Measurements from ENCODE around the gene PLA2G4D.

The PLA2G4D gene

GRCh38 chr15:42065468-42065867 lies 28.9 kb downstream of the PLA2G4D start:
- TF ChIP-seq CSDC2 (CRISPR knock-in tag; IDR thresholded peaks at IDR 0.05), result no peak

GRCh38 chr15:42065033-42065432 lies 29.3 kb downstream of the PLA2G4D start:
- no peak; the same call in 2 of the 3 replicates for ATAC-seq
- TF ChIP-seq OSR1 (CRISPR knock-in tag; IDR thresholded peaks at IDR 0.05) (no peak), CSRNP3 (CRISPR knock-in tag; IDR thresholded peaks at IDR 0.05) (no peak), GLIS3 (CRISPR knock-in tag; IDR thresholded peaks at IDR 0.05) (no peak), CSDC2 (CRISPR knock-in tag; IDR thresholded peaks at IDR 0.05) (no peak), ESRRG (CRISPR knock-in tag; IDR thresholded peaks at IDR 0.05) (no peak), ZFP30 (CRISPR knock-in tag; IDR thresholded peaks at IDR 0.05) (no peak), ZNF70 (CRISPR knock-in tag; IDR thresholded peaks at IDR 0.05) (no peak), TSHZ2 (CRISPR knock-in tag; IDR thresholded peaks at IDR 0.05) (no peak), ISL1 (CRISPR knock-in tag; IDR thresholded peaks at IDR 0.05) (no peak), ZC3H10 (CRISPR knock-in tag; IDR thresholded peaks at IDR 0.05) (no peak), TCF4 (CRISPR knock-in tag; IDR thresholded peaks at IDR 0.05; ENCODE audit: borderline replicate concordance) (no peak), SNAI2 (CRISPR knock-in tag; IDR thresholded peaks at IDR 0.05) (no peak), ZNF565 (CRISPR knock-in tag; conservative IDR thresholded peaks at IDR 0.05; ENCODE audit: low read depth) (no peak), PATZ1 (CRISPR knock-in tag; IDR thresholded peaks at IDR 0.05; ENCODE audit: borderline replicate concordance) (no peak), ZFP3 (CRISPR knock-in tag; IDR thresholded peaks at IDR 0.05) (no peak), CREB5 (CRISPR knock-in tag; IDR thresholded peaks at IDR 0.05; ENCODE audit: low read depth) (no peak), POU6F1 (CRISPR knock-in tag; IDR thresholded peaks at IDR 0.05; ENCODE audit: borderline replicate concordance, low read depth) (no peak), TOX (CRISPR knock-in tag; IDR thresholded peaks at IDR 0.05; ENCODE audit: borderline replicate concordance) (no peak)

More at GRCh38 chr15:42065468-42065867, 28.9 kb downstream of the PLA2G4D start:
- no peak for ATAC-seq

- no peak for ATAC-seq
- TF ChIP-seq ESRRG (CRISPR knock-in tag; IDR thresholded peaks at IDR 0.05) (no peak), ISL1 (CRISPR knock-in tag; IDR thresholded peaks at IDR 0.05) (no peak), OSR1 (CRISPR knock-in tag; IDR thresholded peaks at IDR 0.05) (no peak)
Observed at GRCh38 chr15:42064271-42064670, 30.1 kb downstream of the PLA2G4D start.

GRCh38 chr15:42063122-42063848 lies 31.1 kb downstream of the PLA2G4D start:
- ATAC-seq, result no peak
- TF ChIP-seq CREB5 (CRISPR knock-in tag; IDR thresholded peaks at IDR 0.05; ENCODE audit: low read depth) (no peak), ZFP3 (CRISPR knock-in tag; IDR thresholded peaks at IDR 0.05) (no peak), ZC3H10 (CRISPR knock-in tag; IDR thresholded peaks at IDR 0.05) (no peak), SNAI2 (CRISPR knock-in tag; IDR thresholded peaks at IDR 0.05) (no peak), PPARA (CRISPR knock-in tag; IDR thresholded peaks at IDR 0.05; ENCODE audit: borderline replicate concordance) (no peak), TOX (CRISPR knock-in tag; IDR thresholded peaks at IDR 0.05; ENCODE audit: borderline replicate concordance) (no peak), BACH2 (CRISPR knock-in tag; IDR thresholded peaks at IDR 0.05; ENCODE audit: borderline replicate concordance) (no peak), ZFP30 (CRISPR knock-in tag; IDR thresholded peaks at IDR 0.05) (no peak), ZNF70 (CRISPR knock-in tag; IDR thresholded peaks at IDR 0.05) (no peak), OSR1 (CRISPR knock-in tag; IDR thresholded peaks at IDR 0.05) (no peak), ARNTL (CRISPR knock-in tag; IDR thresholded peaks at IDR 0.05; ENCODE audit: borderline replicate concordance, low read depth) (no peak), CSRNP3 (CRISPR knock-in tag; IDR thresholded peaks at IDR 0.05) (no peak), RARB (CRISPR knock-in tag; IDR thresholded peaks at IDR 0.05) (no peak), GLIS3 (CRISPR knock-in tag; IDR thresholded peaks at IDR 0.05) (no peak)
